Gastrocnemius medialis (tissue), 4 donors: ENCODE results near the gene SYTL2.

Experiments
- POLR2A ChIP-seq, 2 donors: fragments of 450-650 bp; IDR thresholded peaks; one replicate each; pipeline ENCODE4 v1.6.1; 2017; ENCODE audit warnings: antibody characterized with exemption in 2 of 2, mild to moderate bottlenecking in 2 of 2, moderate library complexity in 2 of 2
- TF ChIP-seq, protein P1 (sequence below), 5 experiments: fragments of 450-650 bp in 3 of 5; fragments of 200-600 bp in 2 of 5; sonication (generic) in 2 of 5; IDR thresholded peaks in 4 of 5; conservative IDR thresholded peaks in 1 of 5; 1 replicate in 4 of 5; 2 replicates in 1 of 5; pipeline ENCODE4 v1.5.1; 2016 to 2019; ENCODE audit warnings: antibody characterized with exemption in 5 of 5, mild to moderate bottlenecking in 3 of 5, moderate library complexity in 3 of 5

DNA sequence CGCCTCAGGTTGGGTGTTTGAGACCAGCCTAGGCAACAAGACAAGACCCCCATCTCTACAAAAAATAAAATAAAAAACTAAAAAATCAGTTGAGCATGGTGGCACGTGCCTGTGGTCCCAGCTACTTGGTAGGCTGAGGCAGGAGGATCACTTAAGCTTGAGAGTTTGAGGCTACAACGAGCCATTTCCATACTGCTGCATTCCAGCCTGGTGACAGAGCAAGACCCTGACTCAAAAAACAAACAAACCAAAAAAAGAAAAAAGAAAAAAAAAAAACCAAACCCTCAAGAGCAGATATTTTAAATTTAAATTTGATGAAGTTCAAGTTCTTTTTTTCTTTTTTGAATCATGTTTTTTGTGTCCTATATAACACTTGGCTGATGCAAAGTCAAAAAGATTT is 37.1 kb upstream of the SYTL2 start:
- TF ChIP-seq, protein P1, sequence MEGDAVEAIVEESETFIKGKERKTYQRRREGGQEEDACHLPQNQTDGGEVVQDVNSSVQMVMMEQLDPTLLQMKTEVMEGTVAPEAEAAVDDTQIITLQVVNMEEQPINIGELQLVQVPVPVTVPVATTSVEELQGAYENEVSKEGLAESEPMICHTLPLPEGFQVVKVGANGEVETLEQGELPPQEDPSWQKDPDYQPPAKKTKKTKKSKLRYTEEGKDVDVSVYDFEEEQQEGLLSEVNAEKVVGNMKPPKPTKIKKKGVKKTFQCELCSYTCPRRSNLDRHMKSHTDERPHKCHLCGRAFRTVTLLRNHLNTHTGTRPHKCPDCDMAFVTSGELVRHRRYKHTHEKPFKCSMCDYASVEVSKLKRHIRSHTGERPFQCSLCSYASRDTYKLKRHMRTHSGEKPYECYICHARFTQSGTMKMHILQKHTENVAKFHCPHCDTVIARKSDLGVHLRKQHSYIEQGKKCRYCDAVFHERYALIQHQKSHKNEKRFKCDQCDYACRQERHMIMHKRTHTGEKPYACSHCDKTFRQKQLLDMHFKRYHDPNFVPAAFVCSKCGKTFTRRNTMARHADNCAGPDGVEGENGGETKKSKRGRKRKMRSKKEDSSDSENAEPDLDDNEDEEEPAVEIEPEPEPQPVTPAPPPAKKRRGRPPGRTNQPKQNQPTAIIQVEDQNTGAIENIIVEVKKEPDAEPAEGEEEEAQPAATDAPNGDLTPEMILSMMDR (IDR thresholded peaks at IDR 0.05 in 4 of 5, conservative IDR thresholded peaks at IDR 0.05 in 1 of 5): no peak
- no peak for TF ChIP-seq POLR2A (IDR thresholded peaks at IDR 0.05)
